OCI-LY3 (cell line): ENCODE measurements around the gene PALM3.

Experiments
- CTCF ChIP-seq: fragments of 200-600, 300-600 bp; sonication (generic); IDR thresholded peaks from 2 replicates; pipeline ENCODE4 v1.5.1; 2014; ENCODE audit warnings: antibody characterized with exemption, low read length, low read depth
- EZH2phosphoT487 ChIP-seq: fragments of 200-600 bp; shearing (Covaris generic); IDR thresholded peaks from 2 replicates; pipeline ENCODE4 v1.6.1; 2018; ENCODE audit warnings: antibody characterized with exemption, mixed run types, low read depth

- no peak for TF ChIP-seq CTCF
- TF ChIP-seq EZH2phosphoT487: no peak
These were observed 6.5 kb downstream of the PALM3 start for GRCh38 chr19:14055396-14055795.
